Measurements from ENCODE around the gene PTH.

The PTH gene

DNA sequence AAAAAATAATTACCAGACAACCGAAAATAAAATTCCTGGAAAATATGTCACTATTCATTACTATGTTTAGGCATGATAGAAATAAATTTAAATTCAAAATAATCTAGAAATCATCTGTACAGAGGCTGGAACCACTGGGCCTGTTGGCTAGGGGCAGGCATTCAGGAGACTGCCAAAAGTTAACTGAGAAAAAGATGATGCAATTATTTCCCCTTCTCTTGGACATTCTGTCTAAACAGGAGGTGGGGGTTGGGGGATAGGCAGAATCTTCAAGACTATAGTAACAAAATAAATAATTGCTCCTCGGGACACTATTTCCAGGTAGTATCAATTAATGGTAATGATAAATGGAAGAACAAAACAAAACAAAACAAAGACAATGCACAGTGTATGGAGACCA, 46.9 kb downstream of the PTH start:
- Histone ChIP-seq H3K27ac (ENCODE audit: extremely low read depth, low read depth, low read length) (no peak overlapping the region), H3K9me3 (ENCODE audit: control insufficient read depth, insufficient read depth, low read depth, low read length) (no peaks in the 10 kb centered on the region), H3K4me1 (ENCODE audit: control insufficient read depth, insufficient read depth, low read length) (no peaks in the 10 kb centered on the region), H3K36me3 (ENCODE audit: control insufficient read depth in 2 of 2, insufficient read depth in 1 of 2, low read length in 2 of 2) (no peaks in the 10 kb centered on the region), H3K4me3 (ENCODE audit: low read depth, low read length) (no peak overlapping the region)
- POLR2A ChIA-PET, result interaction anchor here (1.0 to 1.5 kb wide), 1 partner anchor 14 kb away, joined by 3 to 4 read pairs; the partner anchor contains the start of gene BTBD10
- no peak for TF ChIP-seq SETDB1 (IDR thresholded peaks at IDR 0.05; ENCODE audit: insufficient read length, low read length)
- no peak for TF ChIP-seq ZNF544 (tag by site-specific recombination; IDR thresholded peaks at IDR 0.05)
- TF ChIP-seq AEBP2 (tag by site-specific recombination; IDR thresholded peaks at IDR 0.05; ENCODE audit: borderline replicate concordance), result no peak
- TF ChIP-seq ZNF843 (tag by site-specific recombination; IDR thresholded peaks at IDR 0.05), result no peak
- TF ChIP-seq ZNF341 (tag by site-specific recombination; IDR thresholded peaks at IDR 0.05; ENCODE audit: low read depth), result no peak
- TF ChIP-seq ZSCAN23 (tag by site-specific recombination; IDR thresholded peaks at IDR 0.05), result no peak
- no peak for TF ChIP-seq ZEB2 (tag by site-specific recombination; IDR thresholded peaks at IDR 0.05)
- peak; percentile 88; the same call in 1 of the 2 replicates for TF ChIP-seq MZF1 (tag by site-specific recombination; IDR thresholded peaks at IDR 0.05; ENCODE audit: borderline replicate concordance)
- TF ChIP-seq ZNF670 (tag by site-specific recombination; IDR thresholded peaks at IDR 0.05; ENCODE audit: low read depth), result no peak
- TF ChIP-seq ZNF248 (tag by site-specific recombination; IDR thresholded peaks at IDR 0.05), result no peak
- TF ChIP-seq ZNF112 (tag by site-specific recombination; IDR thresholded peaks at IDR 0.05), result no peak
- TF ChIP-seq ZNF791 (tag by site-specific recombination; IDR thresholded peaks at IDR 0.05), result no peak
- 0 out of 2 replicates have a peak, but pooled peaks have one; percentile 14 for TF ChIP-seq ZNF335 (tag by site-specific recombination; conservative IDR thresholded peaks at IDR 0.05)
- no peak for TF ChIP-seq ZBTB8A (tag by site-specific recombination; IDR thresholded peaks at IDR 0.05)
- CTCF ChIA-PET, result no interaction called here

DNA sequence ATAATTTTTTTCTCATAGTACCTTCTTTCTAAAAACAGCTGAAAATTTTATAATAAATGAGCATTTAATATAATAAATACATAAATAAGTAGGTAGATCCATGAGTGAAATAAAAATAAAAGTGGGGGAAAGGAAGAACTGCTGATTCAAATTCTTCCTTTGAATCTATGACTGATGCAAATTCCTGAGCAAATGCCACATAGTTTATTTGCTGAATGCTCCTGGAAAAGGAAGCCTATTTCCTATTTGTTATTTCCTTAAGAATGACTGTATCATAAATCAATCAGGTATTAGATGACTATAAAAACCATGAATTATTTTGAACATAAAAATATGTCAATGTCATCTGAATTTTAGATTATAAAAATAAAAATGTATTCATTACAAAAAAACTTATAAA, 49.4 kb downstream of the PTH start:
- ChIA-PET CTCF (interaction anchor here (0.6 kb wide), 2 partner anchors 8 to 21 kb away, joined by 3 to 4 read pairs; no protein-coding TSS in a partner anchor), POLR2A (no interaction called here)
- no peak for TF ChIP-seq ZNF585B (tag by site-specific recombination; IDR thresholded peaks at IDR 0.05)
- TF ChIP-seq ZXDB (tag by site-specific recombination; IDR thresholded peaks at IDR 0.05), result no peak
- TF ChIP-seq SCRT2 (tag by site-specific recombination; IDR thresholded peaks at IDR 0.05), result no peak
- TF ChIP-seq ZNF621 (tag by site-specific recombination; IDR thresholded peaks at IDR 0.05), result no peak
- TF ChIP-seq ZNF335 (tag by site-specific recombination; conservative IDR thresholded peaks at IDR 0.05), result no peak
- TF ChIP-seq BCL11B (tag by site-specific recombination; IDR thresholded peaks at IDR 0.05; ENCODE audit: low read depth), result no peak
- no peak for TF ChIP-seq ELK4 (IDR thresholded peaks at IDR 0.05; ENCODE audit: borderline replicate concordance, low read depth, low read length)
- TF ChIP-seq ZNF548 (tag by site-specific recombination; IDR thresholded peaks at IDR 0.05), result no peak
- no peak for TF ChIP-seq ZNF645 (tag by site-specific recombination; IDR thresholded peaks at IDR 0.05)
- H3K4me1 ChIP-seq (ENCODE audit: control insufficient read depth, insufficient read depth, low read length), result no peaks in the 10 kb centered on the region
- no peak overlapping the region for H3K4me3 ChIP-seq (ENCODE audit: low read depth, low read length)
- H3K9me3 ChIP-seq (ENCODE audit: control insufficient read depth, insufficient read depth, low read depth, low read length), result no peaks in the 10 kb centered on the region
- H3K27ac ChIP-seq (ENCODE audit: extremely low read depth, low read depth, low read length), result no peak overlapping the region
- H3K36me3 ChIP-seq (ENCODE audit: control insufficient read depth in 2 of 2, insufficient read depth in 1 of 2, low read length in 2 of 2), result no peaks in the 10 kb centered on the region

All from HEK293 (cell line).